Right ventricle myocardium inferior (tissue), 1 donor: ENCODE data around the gene CC2D2A. TPM values are rescaled to one million over a fixed set of nuclear protein-coding genes. Genes with fewer than 3 reads are reported as not detected.
"Not testable (repeated sequence)": the region's sequence is repeated elsewhere in the genome, so short reads cannot be mapped to it uniquely, and the experiment has no call there.

ENCODE experiments used
- ATAC-seq: fragments of 200-7000 bp; cut with Tn5 transposase; one replicate; pipeline ENCODE4 v1.9.1; 2020; ENCODE audit warnings: mild to moderate bottlenecking, moderate library complexity
- DNase-seq: peaks from one replicate; pipeline ENCODE4 v3.0.0; 2021; ENCODE audit errors: missing footprints
- intact Hi-C: fragments of 100-400 bp; cut with DNase I; formaldehyde crosslinking; loops from one replicate; pipeline ENCODE4 v1.11.0; 2022
- total RNA-seq: library from RNA; stranded (reverse); fragmentation: NEBNext Ultra II Directional; extraction: Animal tissue kit (Norgen Biotek cat#: 25700); gene quantifications from one replicate; pipeline ENCODE4 v1.2.1, GENCODE V29; 2021
- donor health status: DM: no; HTN: yes; CAD: no; lungs with severe emphysema.

CC2D2A gene
- total RNA-seq, 1 donor from 2014 or later, result 8.6 TPM

DNA sequence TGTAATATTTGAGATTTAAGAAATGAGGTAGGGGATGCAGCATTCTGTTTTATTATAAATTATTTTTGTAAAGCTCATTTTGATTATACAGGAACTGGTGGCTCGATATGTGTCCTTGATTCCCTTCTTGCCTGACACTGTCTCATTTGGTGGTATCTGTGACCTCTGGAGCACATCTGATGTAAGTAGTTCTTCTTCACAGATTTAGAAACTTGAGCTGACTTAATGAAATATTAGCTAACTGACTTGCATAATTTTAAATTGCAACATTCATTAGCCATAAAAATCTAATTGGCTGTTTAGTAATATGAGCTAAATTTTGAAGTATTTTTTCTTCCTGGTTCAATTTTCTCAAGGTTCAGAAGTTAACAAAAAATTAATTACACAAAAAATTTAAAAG, 116.4 kb downstream of the CC2D2A start:
- no peak for DNase-seq
- no peak for ATAC-seq
- intact Hi-C loops, result no loop called here

DNA sequence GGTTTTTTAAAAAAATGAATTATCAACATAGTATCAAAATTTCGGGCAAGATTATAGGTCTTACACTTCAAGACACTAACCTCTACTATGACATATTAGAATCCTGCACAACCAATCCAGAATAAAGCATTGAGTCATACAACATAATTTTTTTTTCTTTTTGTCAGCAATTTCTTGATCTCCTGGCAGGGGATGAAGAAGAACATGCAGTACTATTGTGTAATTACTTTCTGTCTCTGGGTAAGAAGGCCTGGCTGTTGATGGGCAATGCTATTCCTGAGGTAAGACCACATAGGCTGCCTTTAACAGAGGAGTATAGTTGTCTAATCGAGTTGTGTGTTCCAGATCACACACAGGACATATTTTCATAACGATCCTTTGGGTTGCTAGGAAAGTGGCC, 118.0 kb downstream of the CC2D2A start:
- no peak for DNase-seq
- peak; percentile 70 for ATAC-seq
- intact Hi-C loops, result no loop called here

DNA sequence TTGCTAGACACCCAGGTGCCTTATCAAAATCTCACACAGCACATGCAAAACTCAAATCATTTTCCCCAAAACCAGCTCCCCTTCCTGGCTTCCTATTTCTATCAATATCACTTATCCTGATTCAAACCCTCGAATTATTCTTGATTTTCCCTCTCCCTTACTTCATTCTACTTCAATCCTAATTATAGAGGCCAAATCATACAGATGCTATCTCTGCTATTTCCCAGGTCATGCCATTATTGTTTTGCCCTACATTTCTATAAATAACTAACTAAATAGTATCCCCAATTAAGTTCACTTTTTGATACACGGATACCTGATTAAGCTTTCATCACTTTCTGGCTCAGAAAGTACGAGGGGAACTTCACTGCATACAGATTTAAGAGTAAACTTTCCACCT, 123.1 kb downstream of the CC2D2A start:
- no peak for DNase-seq
- no peak for ATAC-seq
- intact Hi-C loops, result no loop called here

DNA sequence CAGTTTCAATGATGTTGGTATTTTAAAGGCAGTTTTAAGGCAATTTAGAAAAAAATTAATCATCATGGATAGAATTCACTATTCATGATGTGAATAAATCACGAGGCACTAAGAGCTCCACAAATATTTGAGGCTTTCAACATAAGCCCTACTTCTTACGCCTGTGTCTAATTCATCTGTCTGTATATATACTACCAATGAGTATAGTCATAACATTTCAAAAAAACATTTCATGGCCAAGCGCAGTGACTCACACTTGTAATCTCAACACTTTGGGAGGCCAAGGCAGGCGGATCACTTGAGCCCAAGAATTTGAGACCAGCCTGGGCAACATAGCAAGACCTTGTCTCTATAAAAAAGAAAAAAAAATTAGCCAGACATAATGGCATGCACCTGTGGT, 129.0 kb downstream of the CC2D2A start:
- DNase-seq (no peak), ATAC-seq (no peak)
- intact Hi-C loops, result no loop called here

- no peak for DNase-seq
- no peak for ATAC-seq
- intact Hi-C loops, result no loop called here
Measured at GRCh38 chr4:15600176-15600575, 130.5 kb downstream of the CC2D2A start.

- DNase-seq, result no peak
- ATAC-seq, result no peak
- intact Hi-C loops, result no loop called here
Measured at GRCh38 chr4:15601862-15602261, 132.2 kb downstream of the CC2D2A start.

GRCh38 chr4:15605537-15605936, 135.9 kb downstream of the CC2D2A start:
- intact Hi-C loops, result no loop called here
- no peak for ATAC-seq
- no peak for DNase-seq

- no peak for DNase-seq
- no peak for ATAC-seq
- intact Hi-C loops, result no loop called here
Measured at GRCh38 chr4:15610855-15611254, 141.2 kb downstream of the CC2D2A start.

DNA sequence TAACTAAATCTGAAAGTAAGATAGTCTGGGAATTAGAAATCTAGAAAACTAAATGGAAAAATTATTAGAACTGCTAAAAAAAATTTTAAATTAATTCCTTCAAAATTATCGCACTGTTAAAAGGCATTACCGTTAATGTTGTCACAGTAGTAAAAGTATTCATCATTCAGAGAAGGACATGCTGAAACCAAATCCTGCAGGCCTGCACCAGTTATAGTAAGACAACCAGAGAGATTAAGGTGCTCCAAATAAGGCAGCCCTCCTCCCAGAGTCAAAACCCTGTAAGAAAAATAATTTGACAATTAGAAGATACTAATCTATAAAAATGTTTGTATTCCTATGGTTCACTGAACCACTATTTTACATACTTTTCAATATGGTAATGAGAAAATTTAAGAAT, 142.5 kb downstream of the CC2D2A start:
- intact Hi-C loops, result no loop called here
- DNase-seq, result no peak
- ATAC-seq, result no peak

GRCh38 chr4:15614891-15615290, 145.2 kb downstream of the CC2D2A start:
- ATAC-seq, DNase-seq, intact Hi-C loops: not testable (repeated sequence)

DNA sequence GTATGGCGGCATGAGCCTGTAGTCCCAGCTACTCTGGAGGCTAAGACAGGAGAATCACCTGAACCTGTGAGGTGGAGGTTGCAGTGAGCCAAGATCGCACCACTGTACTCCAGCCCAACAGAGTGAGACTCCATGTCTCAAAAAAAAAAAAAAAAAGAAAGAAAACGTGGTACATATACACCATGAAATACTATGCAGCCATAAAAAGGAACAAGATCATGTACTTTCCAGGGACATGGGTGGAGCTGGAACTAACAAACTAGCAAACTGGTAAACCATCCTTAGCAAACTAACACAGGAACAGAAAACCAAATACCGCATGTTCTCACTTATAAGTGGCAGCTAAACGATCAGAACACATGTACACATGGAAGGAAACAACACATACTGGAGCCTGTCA, 147.7 kb downstream of the CC2D2A start:
- intact Hi-C loops, result not testable (repeated sequence)

GRCh38 chr4:15636818-15637217, 167.1 kb downstream of the CC2D2A start:
- DNase-seq, result no peak
- intact Hi-C loops, result no loop called here
- no peak for ATAC-seq

More for the DNA sequence above, 147.7 kb downstream of the CC2D2A start:
- not testable (repeated sequence) for DNase-seq, ATAC-seq

- DNase-seq, result no peak
- no peak for ATAC-seq
- intact Hi-C loops, result no loop called here
Measured at GRCh38 chr4:15638418-15638817, 168.7 kb downstream of the CC2D2A start.

GRCh38 chr4:15648600-15648999, 178.9 kb downstream of the CC2D2A start:
- ATAC-seq (no peak), DNase-seq (no peak)
- intact Hi-C loops, result no loop called here

DNA sequence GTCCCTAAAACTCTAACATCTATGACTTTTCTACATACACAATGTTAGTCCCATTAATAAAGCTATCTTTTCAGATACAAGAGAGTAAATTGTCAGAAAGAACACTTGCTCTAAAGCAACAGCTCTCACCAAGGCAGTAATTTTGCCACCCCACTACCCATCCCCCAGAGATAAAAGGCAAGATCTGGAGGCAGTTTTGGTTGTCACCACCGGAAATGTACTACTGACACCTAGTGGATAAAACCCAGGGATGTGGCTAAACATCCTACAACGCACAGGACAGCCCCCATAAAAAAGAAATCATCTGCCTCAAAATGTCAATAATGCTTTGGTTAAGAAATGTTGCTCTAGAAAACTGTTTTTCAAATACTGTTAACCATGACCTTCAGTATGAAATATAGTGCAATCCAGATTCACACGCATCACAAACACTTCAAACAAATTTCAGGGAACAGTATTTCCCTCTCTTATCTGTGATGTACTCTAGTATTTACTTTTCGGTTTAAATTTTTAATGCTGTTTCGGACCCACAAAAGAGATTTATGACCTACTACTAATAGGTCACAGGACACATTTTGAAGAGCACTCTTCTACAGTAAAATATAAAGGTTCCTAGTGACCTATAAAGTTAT, 180.3 kb downstream of the CC2D2A start:
- no peak for DNase-seq

More for the DNA sequence above, 180.3 kb downstream of the CC2D2A start:
- peak; percentile 59 for ATAC-seq
- intact Hi-C loops, result loop anchor here (2.0 to 10.0 kb wide), 2 partner anchors 171 to 505 kb away; no protein-coding TSS in a partner anchor

Other genes with a start within 250 kb of the CC2D2A start
- gene C1QTNF7, start 41.8 kb upstream of the CC2D2A start, total RNA-seq, result 1.7 TPM
- 93.9 TPM for gene FBXL5, start 185.5 kb downstream of the CC2D2A start, total RNA-seq
- 25.2 TPM for gene FAM200B, start 211.9 kb downstream of the CC2D2A start, total RNA-seq
- 3.8 TPM for gene BST1, start 233.2 kb downstream of the CC2D2A start, total RNA-seq